HuH-7 (cell line): ENCODE data around the gene CRADD.
"Not testable (repeated sequence)": the region's sequence is repeated elsewhere in the genome, so short reads cannot be mapped to it uniquely, and the experiment has no call there.

Experiments
- DNase-seq: peaks from one replicate; pipeline ENCODE4 v3.0.0; 2011; ENCODE audit warnings: low spot score

CRADD gene

GRCh38 chr12:93784339-93785086, 107.3 kb downstream of the CRADD start:
- no peak for DNase-seq

- DNase-seq: no peak
Measured at GRCh38 chr12:93785249-93786010, 108.3 kb downstream of the CRADD start.

GRCh38 chr12:93786656-93787397, 109.7 kb downstream of the CRADD start:
- DNase-seq: no peak

- DNase-seq: no peak
Measured at GRCh38 chr12:93788853-93789252, 111.7 kb downstream of the CRADD start.

GRCh38 chr12:93789767-93790166, 112.6 kb downstream of the CRADD start:
- no peak for DNase-seq

- DNase-seq: no peak
Measured at GRCh38 chr12:93790472-93791152, 113.4 kb downstream of the CRADD start.

GRCh38 chr12:93793007-93793406, 115.8 kb downstream of the CRADD start:
- DNase-seq: no peak

- DNase-seq: no peak
Measured at GRCh38 chr12:93793983-93794382, 116.8 kb downstream of the CRADD start.

GRCh38 chr12:93794738-93795137, 117.6 kb downstream of the CRADD start:
- DNase-seq: no peak

GRCh38 chr12:93795352-93795751, 118.2 kb downstream of the CRADD start:
- DNase-seq: no peak

GRCh38 chr12:93796729-93797128, 119.6 kb downstream of the CRADD start:
- no peak for DNase-seq

GRCh38 chr12:93798279-93799151, 121.3 kb downstream of the CRADD start:
- DNase-seq: no peak

GRCh38 chr12:93801666-93802065, 124.5 kb downstream of the CRADD start:
- DNase-seq: not testable (repeated sequence)

GRCh38 chr12:93802293-93802692, 125.1 kb downstream of the CRADD start:
- no peak for DNase-seq

- DNase-seq: no peak
Measured at GRCh38 chr12:93802698-93803423, 125.7 kb downstream of the CRADD start.

GRCh38 chr12:93803424-93803807, 126.2 kb downstream of the CRADD start:
- DNase-seq: no peak

- no peak for DNase-seq
Measured at GRCh38 chr12:93804392-93805179, 127.4 kb downstream of the CRADD start.

- DNase-seq: no peak
Measured at GRCh38 chr12:93805736-93806141, 128.6 kb downstream of the CRADD start.

GRCh38 chr12:93807354-93807753, 130.2 kb downstream of the CRADD start:
- no peak for DNase-seq
